ENCODE measurements around the gene HSDL1.

DNA sequence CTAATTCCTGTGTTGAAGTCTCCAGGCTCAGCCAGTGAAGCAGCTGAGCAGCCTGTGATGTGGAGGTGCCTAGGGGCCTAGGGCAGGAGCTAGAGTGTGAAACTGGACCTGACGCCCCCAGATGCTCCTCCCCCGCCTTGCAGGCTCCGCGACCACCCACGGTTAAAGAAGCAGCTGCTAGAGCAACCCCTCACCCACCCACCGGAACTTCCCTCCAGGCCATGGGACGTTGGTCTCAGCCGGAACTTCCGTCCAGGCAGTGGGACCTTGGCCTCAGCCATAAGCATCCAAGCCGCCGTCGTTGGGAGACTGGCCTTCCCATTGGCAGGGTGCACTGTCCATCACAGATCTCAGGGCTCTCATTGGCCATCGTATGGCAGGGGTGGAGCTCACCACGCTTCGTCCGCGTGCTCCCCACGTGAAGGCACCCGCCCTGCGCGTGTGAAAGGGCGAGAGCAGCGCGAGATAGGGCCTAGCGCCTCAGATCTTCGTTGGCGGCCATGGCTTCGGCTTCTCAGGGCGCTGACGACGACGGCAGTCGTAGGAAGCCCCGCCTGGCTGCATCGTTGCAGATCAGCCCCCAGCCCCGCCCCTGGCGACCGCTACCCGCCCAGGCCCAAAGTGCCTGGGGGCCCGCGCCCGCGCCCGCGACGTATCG is 45.9 kb upstream of the HSDL1 start, which contains the start of gene ADAD2:
- TF ChIP-seq, protein P1, sequence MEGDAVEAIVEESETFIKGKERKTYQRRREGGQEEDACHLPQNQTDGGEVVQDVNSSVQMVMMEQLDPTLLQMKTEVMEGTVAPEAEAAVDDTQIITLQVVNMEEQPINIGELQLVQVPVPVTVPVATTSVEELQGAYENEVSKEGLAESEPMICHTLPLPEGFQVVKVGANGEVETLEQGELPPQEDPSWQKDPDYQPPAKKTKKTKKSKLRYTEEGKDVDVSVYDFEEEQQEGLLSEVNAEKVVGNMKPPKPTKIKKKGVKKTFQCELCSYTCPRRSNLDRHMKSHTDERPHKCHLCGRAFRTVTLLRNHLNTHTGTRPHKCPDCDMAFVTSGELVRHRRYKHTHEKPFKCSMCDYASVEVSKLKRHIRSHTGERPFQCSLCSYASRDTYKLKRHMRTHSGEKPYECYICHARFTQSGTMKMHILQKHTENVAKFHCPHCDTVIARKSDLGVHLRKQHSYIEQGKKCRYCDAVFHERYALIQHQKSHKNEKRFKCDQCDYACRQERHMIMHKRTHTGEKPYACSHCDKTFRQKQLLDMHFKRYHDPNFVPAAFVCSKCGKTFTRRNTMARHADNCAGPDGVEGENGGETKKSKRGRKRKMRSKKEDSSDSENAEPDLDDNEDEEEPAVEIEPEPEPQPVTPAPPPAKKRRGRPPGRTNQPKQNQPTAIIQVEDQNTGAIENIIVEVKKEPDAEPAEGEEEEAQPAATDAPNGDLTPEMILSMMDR (IDR thresholded peaks at IDR 0.05), result no peak
- no peak for TF ChIP-seq POLR2A (IDR thresholded peaks at IDR 0.05)
